Raji (cell line): ENCODE data around the gene GUF1.

Experiments
- POLR2A ChIP-seq: IDR thresholded peaks from 2 replicates; pipeline ENCODE4 v1.6.1; 2011; ENCODE audit warnings: low read depth, low read length, control low read depth; ENCODE audit not compliant: insufficient read depth

Gene GUF1, protein sequence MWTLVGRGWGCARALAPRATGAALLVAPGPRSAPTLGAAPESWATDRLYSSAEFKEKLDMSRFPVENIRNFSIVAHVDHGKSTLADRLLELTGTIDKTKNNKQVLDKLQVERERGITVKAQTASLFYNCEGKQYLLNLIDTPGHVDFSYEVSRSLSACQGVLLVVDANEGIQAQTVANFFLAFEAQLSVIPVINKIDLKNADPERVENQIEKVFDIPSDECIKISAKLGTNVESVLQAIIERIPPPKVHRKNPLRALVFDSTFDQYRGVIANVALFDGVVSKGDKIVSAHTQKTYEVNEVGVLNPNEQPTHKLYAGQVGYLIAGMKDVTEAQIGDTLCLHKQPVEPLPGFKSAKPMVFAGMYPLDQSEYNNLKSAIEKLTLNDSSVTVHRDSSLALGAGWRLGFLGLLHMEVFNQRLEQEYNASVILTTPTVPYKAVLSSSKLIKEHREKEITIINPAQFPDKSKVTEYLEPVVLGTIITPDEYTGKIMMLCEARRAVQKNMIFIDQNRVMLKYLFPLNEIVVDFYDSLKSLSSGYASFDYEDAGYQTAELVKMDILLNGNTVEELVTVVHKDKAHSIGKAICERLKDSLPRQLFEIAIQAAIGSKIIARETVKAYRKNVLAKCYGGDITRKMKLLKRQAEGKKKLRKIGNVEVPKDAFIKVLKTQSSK

DNA sequence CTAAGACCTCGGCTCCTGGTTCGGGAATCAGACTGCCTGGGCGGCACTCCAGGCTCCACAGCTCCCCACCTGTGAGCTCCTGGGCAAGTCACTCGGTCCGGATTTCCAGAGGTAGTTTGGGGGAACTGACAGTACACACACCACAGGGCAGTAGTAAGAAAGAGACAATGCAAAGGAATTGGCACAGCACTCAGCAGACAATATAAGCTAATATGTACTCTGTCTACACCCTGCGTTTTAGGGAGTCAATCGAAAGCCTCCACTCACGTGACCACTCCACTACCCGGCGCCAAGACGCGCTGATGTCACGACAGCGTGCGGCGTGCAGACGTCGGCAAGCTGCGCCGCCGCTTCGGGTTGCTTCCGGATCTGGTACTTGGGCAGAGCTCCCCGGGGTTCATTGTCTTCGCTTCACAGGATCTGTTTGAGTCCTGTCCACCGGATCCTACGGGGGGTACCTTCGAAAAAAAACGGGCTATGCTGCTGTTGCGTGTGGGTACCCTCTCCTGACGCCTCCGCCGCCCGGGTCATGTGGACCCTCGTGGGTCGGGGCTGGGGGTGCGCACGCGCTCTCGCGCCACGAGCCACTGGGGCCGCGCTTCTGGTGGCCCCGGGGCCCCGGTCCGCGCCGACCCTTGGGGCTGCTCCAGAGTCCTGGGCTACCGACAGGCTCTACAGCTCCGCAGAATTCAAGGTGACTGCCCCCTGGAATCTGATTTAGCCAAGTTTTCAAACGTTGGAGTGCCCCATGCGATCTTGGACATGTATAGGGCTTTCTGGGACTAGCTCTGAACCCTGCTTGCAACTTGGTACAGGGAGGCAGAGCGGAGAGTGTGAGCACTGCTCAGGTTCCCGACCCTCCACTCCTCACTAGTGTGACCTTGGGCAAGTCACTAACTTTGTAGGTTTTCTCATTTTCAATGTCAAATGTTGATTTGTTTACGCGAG, at the start of gene GUF1:
Gene GUF1 (plus strand): TSS at position 327 of the 948 bp plus-strand sequence. CDS start 203 bp downstream, at position 530.
- peak; percentile 95 for TF ChIP-seq POLR2A

DNA sequence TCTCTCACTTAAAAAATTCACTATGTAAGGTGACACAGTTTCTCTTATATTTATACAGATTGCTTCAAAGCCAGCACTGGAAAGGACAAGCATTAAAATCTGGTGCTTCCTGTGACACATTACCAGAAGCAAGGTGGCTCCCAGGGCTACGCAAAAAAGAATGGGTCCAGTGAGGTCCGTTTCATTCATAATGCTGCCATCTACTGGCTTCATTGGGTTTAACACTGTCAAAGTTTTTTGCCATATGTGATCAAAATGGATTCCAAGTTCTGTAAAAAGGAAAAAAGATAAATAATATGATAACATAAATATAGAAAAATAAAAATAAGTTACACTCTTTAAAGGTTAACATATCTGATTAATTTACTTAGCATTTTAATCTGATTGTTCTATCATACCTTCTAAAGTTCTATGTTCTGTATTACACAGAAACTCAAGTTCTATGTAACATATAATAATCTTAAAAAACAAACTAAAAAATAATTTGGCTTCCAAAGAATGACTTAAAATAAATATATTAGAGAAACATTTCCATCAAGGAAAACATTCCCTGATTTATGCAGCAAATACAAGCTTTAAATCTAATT, 48.8 kb upstream of the GUF1 start:
- no peak for TF ChIP-seq POLR2A

DNA sequence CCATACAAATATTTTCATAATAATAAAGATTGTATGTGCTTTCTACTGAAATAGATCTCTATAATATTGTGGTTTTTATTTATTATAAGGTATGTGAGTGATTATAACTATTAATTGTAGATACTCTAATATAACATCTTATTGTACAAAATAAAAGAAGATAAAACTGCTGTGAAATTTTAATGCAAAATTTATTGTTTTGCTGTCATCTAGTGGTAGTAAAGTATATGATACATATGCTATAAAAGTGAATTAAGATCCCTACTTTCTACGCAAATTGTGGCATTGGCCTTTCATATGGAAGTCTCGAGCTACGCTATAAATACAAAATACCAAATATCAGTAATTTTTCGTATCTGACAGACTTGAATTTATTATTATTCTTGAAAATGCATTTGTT, 46.1 kb upstream of the GUF1 start:
- no peak for TF ChIP-seq POLR2A

DNA sequence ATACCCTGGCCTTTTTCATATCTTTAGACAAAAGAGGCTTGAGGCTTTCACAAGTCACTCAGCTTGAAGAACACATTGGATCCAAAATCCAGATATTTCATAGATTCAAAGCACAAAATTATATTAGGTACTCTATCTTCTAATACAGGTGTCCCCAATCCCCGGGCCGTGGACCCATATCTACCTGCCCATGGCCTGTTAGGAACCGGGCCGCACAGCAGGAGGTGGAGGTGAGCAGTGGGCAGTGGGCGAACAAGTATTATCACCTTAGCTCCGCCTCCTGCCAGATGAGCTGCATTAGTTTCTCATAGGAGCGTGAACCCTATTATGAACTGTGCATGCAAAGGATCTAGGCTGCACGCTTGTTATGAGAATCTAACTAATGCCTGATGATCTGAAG, 45.5 kb upstream of the GUF1 start:
- no peak for TF ChIP-seq POLR2A

DNA sequence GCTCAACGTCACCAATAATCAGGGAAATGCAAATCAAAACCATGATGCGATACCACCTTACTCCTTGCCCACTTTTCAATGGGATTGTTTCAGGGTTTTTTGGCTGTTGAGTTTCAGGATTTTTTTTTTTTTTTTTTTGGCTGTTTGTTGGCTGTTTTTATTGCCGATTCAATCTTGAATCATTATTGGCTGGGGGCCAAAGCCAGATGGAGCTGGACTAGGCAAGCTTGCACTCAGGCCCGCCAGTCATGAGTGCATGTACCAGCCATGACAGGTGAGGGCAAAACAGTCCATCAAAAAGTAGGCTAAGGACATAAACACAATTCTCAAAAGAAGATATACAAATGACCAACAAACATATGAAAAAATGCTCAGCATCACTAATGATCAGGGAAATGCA, 40.1 kb upstream of the GUF1 start:
- TF ChIP-seq POLR2A, result no peak

DNA sequence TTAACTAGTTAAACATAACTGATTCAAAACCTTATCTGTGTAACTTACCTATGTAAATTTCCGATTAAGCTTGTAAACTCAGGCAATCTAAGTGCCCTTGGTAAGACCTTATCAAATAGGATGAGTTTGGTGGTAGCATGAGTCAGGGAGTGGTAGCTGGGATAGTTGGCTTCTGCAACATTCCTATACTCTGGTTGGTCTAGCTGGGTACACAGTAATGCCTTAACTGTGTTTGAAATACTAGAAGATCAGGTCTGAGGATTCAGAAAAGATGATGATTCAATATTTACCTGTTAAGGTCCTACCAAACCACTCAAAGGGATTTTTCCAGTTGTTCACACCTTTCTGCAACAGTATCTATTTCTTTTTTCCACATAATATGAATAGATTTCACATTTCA, 32.1 kb upstream of the GUF1 start:
- TF ChIP-seq POLR2A, result no peak

DNA sequence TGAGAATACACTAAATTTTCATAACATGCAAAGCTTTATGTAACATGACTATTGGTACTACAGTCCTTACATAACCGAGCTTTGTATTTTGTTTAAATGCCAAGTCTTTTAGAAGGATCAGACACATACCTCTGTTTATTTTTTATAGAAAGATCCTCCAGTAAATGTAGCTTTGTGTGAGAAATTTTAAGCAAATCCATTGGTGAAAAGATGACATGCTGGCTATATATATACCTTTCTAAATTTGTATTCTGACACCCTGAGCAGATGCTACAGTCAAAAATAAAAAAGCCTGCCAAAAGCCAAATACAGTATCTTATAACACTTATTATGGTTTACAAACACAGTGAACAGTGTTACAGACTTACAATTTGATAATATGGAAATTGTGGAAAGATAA, 26.8 kb upstream of the GUF1 start, which contains the start of gene YIPF7:
Gene YIPF7 (minus strand): TSS at position 201 of the 400 bp plus-strand sequence. CDS start 1,525 bp downstream, outside the sequence.
- TF ChIP-seq POLR2A, result no peak

- no peak for TF ChIP-seq POLR2A
Measured at GRCh38 chr4:44652002-44652401, 26.2 kb upstream of the GUF1 start.

- TF ChIP-seq POLR2A, result no peak
Measured at GRCh38 chr4:44660396-44660795, 17.8 kb upstream of the GUF1 start.

- TF ChIP-seq POLR2A, result no peak
Measured at GRCh38 chr4:44661940-44662622, 16.1 kb upstream of the GUF1 start.

- no peak for TF ChIP-seq POLR2A
Measured at GRCh38 chr4:44662623-44663005, 15.6 kb upstream of the GUF1 start.

DNA sequence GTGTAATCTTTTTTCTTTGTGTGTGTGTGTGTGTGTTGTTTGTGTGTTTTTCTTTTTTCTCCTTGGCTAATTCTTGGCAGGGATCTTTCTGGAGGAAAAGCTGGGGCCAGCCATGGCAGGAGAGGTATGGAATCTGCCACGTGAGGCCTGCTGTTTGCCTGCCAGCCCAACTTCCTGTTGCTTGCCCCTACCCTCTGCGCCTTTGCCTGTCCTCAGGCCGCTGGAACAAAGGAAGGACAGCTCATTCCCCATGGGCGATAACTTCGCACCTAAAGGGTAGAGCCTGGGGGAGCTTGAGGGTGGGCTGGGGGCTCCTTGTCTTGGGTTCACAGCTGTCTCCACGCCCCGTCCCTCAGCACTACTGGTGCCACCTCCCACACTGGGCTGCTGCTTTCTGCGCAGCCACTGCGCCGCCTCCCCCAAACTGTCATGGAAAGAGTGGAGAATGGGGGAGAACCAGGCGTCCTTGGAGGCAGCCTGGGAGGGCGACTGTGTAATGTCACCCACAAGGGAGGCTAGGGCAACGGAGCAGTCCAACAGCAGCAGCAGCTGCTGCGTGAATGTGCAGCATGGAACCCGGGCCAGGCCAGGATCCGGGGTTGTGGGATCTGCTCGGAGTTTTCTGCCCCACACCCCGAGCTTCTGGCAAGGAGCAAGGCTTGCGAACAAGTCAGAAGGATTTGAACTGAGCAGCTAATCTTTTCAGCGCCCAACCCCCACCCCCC, 14.5 kb upstream of the GUF1 start:
- TF ChIP-seq POLR2A, result no peak

- TF ChIP-seq POLR2A, result no peak
Measured at GRCh38 chr4:44668526-44668925, 9.7 kb upstream of the GUF1 start.

GRCh38 chr4:44670506-44671199, 7.6 kb upstream of the GUF1 start:
- no peak for TF ChIP-seq POLR2A

DNA sequence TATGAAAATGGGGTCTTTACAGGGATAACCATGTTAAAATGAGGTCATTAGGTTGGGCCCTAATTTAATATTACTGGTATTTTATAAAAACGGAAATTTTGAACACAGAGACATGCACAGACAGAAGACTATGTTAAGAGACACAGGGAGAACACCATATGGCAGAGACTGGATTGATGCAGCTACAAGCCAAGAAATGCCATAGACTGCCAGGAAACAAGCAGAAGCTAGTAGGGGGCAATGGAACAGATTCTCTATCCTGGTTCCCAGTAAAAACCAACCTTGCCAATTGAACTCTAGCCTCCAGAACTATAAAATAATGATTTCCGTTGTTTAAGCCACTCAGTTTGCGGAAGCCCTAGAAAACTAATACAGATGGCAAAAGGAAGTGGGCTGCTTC, 6.6 kb upstream of the GUF1 start:
- TF ChIP-seq POLR2A, result no peak
